H1 (cell line): ENCODE measurements around the gene ATP5MC3. TPM values are rescaled to one million over a fixed set of nuclear protein-coding genes. Genes with fewer than 3 reads are reported as not detected.
A peak's percentile ranks its signal among the peaks of the same experiment; 100 is the strongest.

Source experiments
- CTCF ChIA-PET: fragments of 300-600 bp; sonication (Branson Sonifier 250); formaldehyde crosslinking; loops from one replicate; lab custom pipeline; 2021; ENCODE audit not compliant: partially characterized antibody; lab: Charles Lee
- POLR2A ChIA-PET: fragments of 300-600 bp; sonication (Branson Sonifier 250); formaldehyde crosslinking; loops from one replicate; lab custom pipeline; 2021; ENCODE audit warnings: inconsistent platforms; ENCODE audit not compliant: partially characterized antibody; lab: Charles Lee
- DNase-seq, 2 experiments: peaks; one replicate each; pipeline versions ENCODE4 v3.0.0 to v3.0.0-alpha.2; 2010 to 2022; ENCODE audit warnings: low spot score in 2 of 2, low read depth in 1 of 2, mixed read lengths in 1 of 2
- FAIRE-seq: peaks from 2 replicates; lab custom pipeline; 2011; peaks lifted over from hg19 to GRCh38; lab: Jason Lieb, UNC
- H2AFZ ChIP-seq: 2 replicates; pipeline ENCODE4 v1.8.1; 2012; ENCODE audit warnings: low read length, inconsistent platforms
- H2AK5ac ChIP-seq: 2 replicates; pipeline ENCODE4 v1.6.1; 2013; ENCODE audit warnings: low read depth, low read length
- H2BK120ac ChIP-seq: replicated peaks from 2 replicates; pipeline ENCODE3; 2013; ENCODE audit warnings: low read depth, low read length, inconsistent platforms
- H2BK12ac ChIP-seq: 2 replicates; pipeline ENCODE4 v1.6.1; 2013; ENCODE audit warnings: low read depth, low read length
- H2BK15ac ChIP-seq: 2 replicates; pipeline ENCODE4 v1.6.1; 2013; ENCODE audit warnings: low read length
- H2BK20ac ChIP-seq: 2 replicates; pipeline ENCODE4 v1.6.1; 2013; ENCODE audit warnings: low read length
- H2BK5ac ChIP-seq: 2 replicates; pipeline ENCODE4 v1.6.1; 2013; ENCODE audit warnings: low read depth, low read length
- H3K14ac ChIP-seq: 2 replicates; pipeline ENCODE4 v1.6.1; 2013; ENCODE audit warnings: inconsistent platforms; ENCODE audit not compliant: insufficient read length
- H3K18ac ChIP-seq: 2 replicates; pipeline ENCODE4 v1.6.1; 2013; ENCODE audit warnings: low read length; ENCODE audit errors: extremely low read depth
- H3K23ac ChIP-seq: 2 replicates; pipeline ENCODE4 v1.6.1; 2013; ENCODE audit warnings: inconsistent platforms; ENCODE audit not compliant: insufficient read length
- H3K23me2 ChIP-seq: 2 replicates; pipeline ENCODE4 v1.6.1; 2013; ENCODE audit warnings: low read depth, low read length
- H3K27ac ChIP-seq: 2 replicates; pipeline ENCODE4 v1.6.1; 2011; ENCODE audit warnings: low read depth, low read length, inconsistent platforms
- H3K27me3 ChIP-seq, 4 experiments: replicated peaks in 1 of 4; 1 replicate in 1 of 4; 2 replicates in 3 of 4; pipeline versions ENCODE4 v1.6.1 to v1.8.1; 2011 to 2013; ENCODE audit warnings: low read length in 3 of 4, mild to moderate bottlenecking in 3 of 4, inconsistent platforms in 2 of 4, mixed read lengths in 2 of 4, moderate library complexity in 1 of 4; ENCODE audit not compliant: control insufficient read depth in 3 of 4, insufficient read depth in 3 of 4; ENCODE audit errors: extremely low read depth in 1 of 4
- H3K36me3 ChIP-seq, 4 experiments: 2 replicates each; pipeline versions ENCODE4 v1.6.1 to v1.8.1; 2011 to 2013; ENCODE audit warnings: mild to moderate bottlenecking in 4 of 4, low read length in 3 of 4, moderate library complexity in 2 of 4, control low read depth in 1 of 4, inconsistent platforms in 1 of 4; ENCODE audit not compliant: insufficient read depth in 4 of 4, control insufficient read depth in 2 of 4
- H3K4ac ChIP-seq: replicated peaks from 2 replicates; pipeline ENCODE3; 2013; ENCODE audit warnings: low read length, low read depth, mixed read lengths, inconsistent platforms; ENCODE audit not compliant: insufficient read length
- H3K4me1 ChIP-seq, 4 experiments: replicated peaks in 1 of 4; 1 replicate in 1 of 4; 2 replicates in 3 of 4; pipeline versions ENCODE4 v1.6.1 to v1.8.1; 2011 to 2013; ENCODE audit warnings: low read length in 3 of 4, inconsistent platforms in 2 of 4, mixed read lengths in 1 of 4; ENCODE audit not compliant: insufficient read depth in 4 of 4, control insufficient read depth in 3 of 4
- H3K4me2 ChIP-seq, 2 experiments: 2 replicates each; pipeline versions ENCODE4 v1.6.1 to v1.8.1; 2011 to 2013; ENCODE audit warnings: low read depth in 2 of 2, low read length in 2 of 2, control low read depth in 1 of 2, inconsistent platforms in 1 of 2, mild to moderate bottlenecking in 1 of 2; ENCODE audit not compliant: insufficient read depth in 1 of 2
- H3K4me3 ChIP-seq, 4 experiments: fragments of 200-600, 300-600 bp in 1 of 4; sonication (generic), shearing (Covaris generic), sonication (Bioruptor Twin) in 1 of 4; 2 replicates each; pipeline versions ENCODE4 v1.5.1 to v1.8.1; 2011 to 2016; ENCODE audit warnings: low read length in 4 of 4, low read depth in 3 of 4, control low read depth in 2 of 4, inconsistent platforms in 2 of 4, mild to moderate bottlenecking in 2 of 4, mixed read lengths in 1 of 4, moderate library complexity in 1 of 4; ENCODE audit not compliant: insufficient read depth in 2 of 4; ENCODE audit errors: extremely low read depth in 1 of 4
- H3K56ac ChIP-seq: replicated peaks from 2 replicates; pipeline ENCODE3; 2013; ENCODE audit warnings: low read depth, mild to moderate bottlenecking, mixed read lengths, low read length, inconsistent platforms; ENCODE audit not compliant: insufficient read length
- H3K79me1 ChIP-seq: 2 replicates; pipeline ENCODE4 v1.6.1; 2013; ENCODE audit warnings: low read depth, low read length, control low read depth
- H3K79me2 ChIP-seq, 2 experiments: 2 replicates each; pipeline versions ENCODE4 v1.6.1 to v1.8.1; 2012 to 2013; ENCODE audit warnings: low read length in 2 of 2, mild to moderate bottlenecking in 2 of 2, inconsistent platforms in 1 of 2; ENCODE audit not compliant: insufficient read depth in 2 of 2, control insufficient read depth in 1 of 2
- H3K9ac ChIP-seq, 4 experiments: replicated peaks in 1 of 4; 1 replicate in 1 of 4; 2 replicates in 3 of 4; pipeline versions ENCODE4 v1.6.1 to v1.8.1; 2011 to 2013; ENCODE audit warnings: low read depth in 3 of 4, low read length in 3 of 4, control low read depth in 2 of 4, mild to moderate bottlenecking in 2 of 4, moderate library complexity in 2 of 4, inconsistent platforms in 1 of 4; ENCODE audit errors: extremely low read depth in 1 of 4
- H3K9me3 ChIP-seq, 2 experiments: 2 replicates each; pipeline versions ENCODE4 v1.6.1 to v1.8.1; 2012 to 2013; ENCODE audit warnings: mild to moderate bottlenecking in 2 of 2, moderate library complexity in 2 of 2, control low read depth in 1 of 2, inconsistent platforms in 1 of 2, low read depth in 1 of 2, low read length in 1 of 2, mixed read lengths in 1 of 2; ENCODE audit not compliant: insufficient read depth in 2 of 2
- H4K20me1 ChIP-seq, 2 experiments: replicated peaks in 1 of 2; 2 replicates each; pipeline versions ENCODE3 to v1.8.1; 2011 to 2013; ENCODE audit warnings: inconsistent platforms in 2 of 2, low read length in 2 of 2, mild to moderate bottlenecking in 1 of 2; ENCODE audit not compliant: insufficient read depth in 2 of 2, control insufficient read depth in 1 of 2
- H4K5ac ChIP-seq: 2 replicates; pipeline ENCODE4 v1.6.1; 2013; ENCODE audit warnings: low read length, low read depth, mixed read lengths, inconsistent platforms; ENCODE audit not compliant: insufficient read length
- H4K8ac ChIP-seq: 2 replicates; pipeline ENCODE4 v1.8.0; 2013; ENCODE audit warnings: mild to moderate bottlenecking, moderate library complexity, low read length, inconsistent platforms; ENCODE audit not compliant: insufficient read depth; ENCODE audit errors: extremely low read depth
- H4K91ac ChIP-seq: replicated peaks from 2 replicates; pipeline ENCODE3; 2013; ENCODE audit warnings: low read length, mixed read lengths, inconsistent platforms; ENCODE audit not compliant: insufficient read length
- BRCA1 ChIP-seq: IDR thresholded peaks from 2 replicates; pipeline ENCODE4 v1.6.1; 2012; ENCODE audit warnings: low read depth, low read length, improper control_type of control experiment
- CREB1 ChIP-seq: IDR thresholded peaks from 2 replicates; pipeline ENCODE4 v1.6.1; 2012; ENCODE audit warnings: inconsistent platforms
- EZH2 ChIP-seq: fragments of 200-600 bp; sonication (generic); IDR thresholded peaks from 2 replicates; pipeline ENCODE4 v1.7.1; 2012; ENCODE audit warnings: low read depth, mild to moderate bottlenecking, moderate library complexity, low read length, inconsistent platforms; ENCODE audit not compliant: severe bottlenecking
- JUN ChIP-seq: IDR thresholded peaks from 2 replicates; pipeline ENCODE4 v1.6.1; 2011; ENCODE audit warnings: low read depth, mild to moderate bottlenecking, improper control_type of control experiment, low read length
- KDM4A ChIP-seq: IDR thresholded peaks from one replicate; pipeline ENCODE4 v1.7.1; 2012; ENCODE audit warnings: low read depth, mild to moderate bottlenecking, moderate library complexity, low read length, inconsistent platforms; ENCODE audit not compliant: severe bottlenecking
- NANOG ChIP-seq: IDR thresholded peaks from 2 replicates; pipeline ENCODE4 v1.6.1; 2011; ENCODE audit warnings: low read length, low read depth, mild to moderate bottlenecking, inconsistent platforms; ENCODE audit not compliant: insufficient read depth, poor library complexity, severe bottlenecking
- PHF8 ChIP-seq: fragments of 200-600 bp; sonication (generic); conservative IDR thresholded peaks from 2 replicates; pipeline ENCODE4 v1.7.1; 2012; ENCODE audit warnings: low read depth, mild to moderate bottlenecking, inconsistent platforms, low read length, moderate library complexity
- POLR2A ChIP-seq, 2 experiments: IDR thresholded peaks; 1 replicate in 1 of 2; 2 replicates in 1 of 2; pipeline ENCODE4 v1.6.1; 2011; ENCODE audit warnings: low read depth in 2 of 2, low read length in 2 of 2, mild to moderate bottlenecking in 2 of 2; ENCODE audit errors: control extremely low read depth in 1 of 2
- RFX5 ChIP-seq: IDR thresholded peaks from 2 replicates; pipeline ENCODE4 v1.6.1; 2011; ENCODE audit warnings: low read depth, low read length, improper control_type of control experiment, borderline replicate concordance
- RNF2 ChIP-seq: fragments of 200-900, 300-1000 bp; sonication (generic); IDR thresholded peaks from 2 replicates; pipeline ENCODE4 v1.7.1; 2016; ENCODE audit warnings: borderline replicate concordance, low read depth, mild to moderate bottlenecking, antibody characterized with exemption, low read length; ENCODE audit not compliant: poor library complexity, severe bottlenecking; ENCODE audit errors: missing control alignments
- RXRA ChIP-seq: IDR thresholded peaks from 2 replicates; pipeline ENCODE4 v1.6.1; 2011; ENCODE audit warnings: low read depth, mild to moderate bottlenecking, low read length, moderate library complexity; ENCODE audit not compliant: insufficient read depth
- SAP30 ChIP-seq: fragments of 300-600 bp; sonication (generic); IDR thresholded peaks from 2 replicates; pipeline ENCODE4 v1.7.1; 2012; ENCODE audit warnings: low read length, moderate library complexity, mild to moderate bottlenecking, inconsistent platforms; ENCODE audit not compliant: insufficient read depth, insufficient replicate concordance
- TEAD4 ChIP-seq: IDR thresholded peaks from 2 replicates; pipeline ENCODE4 v1.6.1; 2012; ENCODE audit warnings: low read depth, low read length, inconsistent platforms, mixed read lengths
- WGBS, 2 experiments: shearing (Covaris generic) in 1 of 2; methylation state at CpG; one replicate each; pipeline versions ENCODE4 v1.1.6 to v1.1.7; 2013 to 2015; ENCODE audit warnings: low lambda C conversion rate in 2 of 2, mixed read lengths in 2 of 2, inconsistent platforms in 1 of 2, low coverage in 1 of 2, missing lambda C conversion rate in 1 of 2; ENCODE audit not compliant: insufficient replicate concordance in 2 of 2, insufficient coverage in 1 of 2, insufficient read length in 1 of 2; ENCODE audit errors: extremely low coverage in 1 of 2, missing lambda C conversion rate in 1 of 2; 5-methylcytosine and 5-hydroxymethylcytosine counted together
- polyA plus RNA-seq, 7 experiments: library from polyadenylated mRNA; depleted of rRNA in 3 of 7; stranded (reverse) in 5 of 7; unstranded in 2 of 7; fragments of >200 nt in 5 of 7; fragments of 200-250 nt in 2 of 7; gene quantifications; 1 replicate in 5 of 7; 2 replicates in 1 of 7; 4 replicates in 1 of 7; pipeline versions ENCODE4 v1.2.1 to v1.2.3, GENCODE V29; 2011 to 2013; ENCODE audit warnings: missing spikeins in 2 of 7, mixed read lengths in 2 of 7
- total RNA-seq: library from RNA; stranded (reverse); fragmentation: NEBNext Ultra II Directional; extraction: Animal tissue kit (Norgen Biotek cat#: 25700); gene quantifications from 2 replicates; pipeline ENCODE4 v1.2.1, GENCODE V29; 2021

ATP5MC3 gene
- total and polyA plus RNA-seq, 2 of the 8 experiments (the other 6 are each of a cell fraction or from before 2014, with no cell fraction given): 320 to 856 TPM

DNA sequence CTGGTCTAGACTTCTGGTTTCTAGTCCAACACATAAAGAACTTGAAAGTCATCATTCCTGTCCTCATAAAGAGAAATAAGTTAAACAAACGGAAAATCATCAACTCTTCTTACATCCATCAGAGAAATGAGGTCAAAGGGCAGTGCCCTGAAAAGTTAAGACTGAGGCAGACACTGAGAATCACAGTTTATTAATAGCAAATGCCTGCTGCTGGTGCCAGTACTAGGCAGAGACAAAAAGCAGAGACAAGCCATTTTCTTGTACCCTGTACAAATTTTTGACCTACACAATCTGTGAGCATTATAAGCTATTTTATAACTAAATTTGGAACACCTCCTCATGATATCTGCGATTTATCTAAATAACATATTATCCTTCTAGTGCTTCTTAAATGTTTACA, 50.3 kb downstream of the ATP5MC3 start:
- Histone ChIP-seq H3K23me2 (no peaks in the 10 kb centered on the region), H3K56ac (no peak overlapping the region), H2BK12ac (no peak overlapping the region), H4K5ac (no peak overlapping the region), H4K8ac (no peak overlapping the region), H3K18ac (no peak overlapping the region), H3K36me3 (peaks cover 0 to 38% (median 5%) of the 10 kb centered on the region in 4 experiments; a peak in 5 of 8 replicates), H2AK5ac (no peak overlapping the region), H3K4me2 (no peak overlapping the region), H3K23ac (no peak overlapping the region), H3K4me1 (no peaks in the 10 kb centered on the region; a peak in 1 of 7 replicates), H3K4ac (no peak overlapping the region), H3K4me3 (no peak overlapping the region), H3K79me2 (peaks cover 0 to 11% of the 10 kb centered on the region in 2 experiments; a peak in 1 of 4 replicates), H2BK120ac (no peak overlapping the region), H3K27me3 (no peaks in the 10 kb centered on the region), H3K9ac (peak overlapping the region in 1 of 4 experiments; percentile 30; a peak in 1 of 7 replicates), H3K27ac (no peak overlapping the region), H2AFZ (no peak overlapping the region), H3K9me3 (no peaks in the 10 kb centered on the region), H4K20me1 (peaks cover 0 to 2% of the 10 kb centered on the region in 2 experiments), H3K79me1 (no peaks in the 10 kb centered on the region), H2BK5ac (no peak overlapping the region), H3K14ac (no peak overlapping the region), H2BK15ac (no peak overlapping the region), H4K91ac (no peak overlapping the region), H2BK20ac (no peak overlapping the region)
- DNase-seq: no peak
- FAIRE-seq: no peak
- ChIA-PET CTCF (no interaction called here), POLR2A (no interaction called here)
- no peak for TF ChIP-seq RNF2
- TF ChIP-seq PHF8: no peak
- TF ChIP-seq POLR2A (IDR thresholded peaks at IDR 0.05; ENCODE audit: control extremely low read depth in 1 of 2, low read depth in 2 of 2, low read length in 2 of 2): no peak
- TF ChIP-seq BRCA1: no peak
- no peak for TF ChIP-seq RXRA
- no peak for TF ChIP-seq TEAD4
- TF ChIP-seq SAP30: no peak
- TF ChIP-seq RFX5: no peak
- TF ChIP-seq EZH2: no peak
- TF ChIP-seq KDM4A: no peak
- no peak for TF ChIP-seq NANOG
- no peak for TF ChIP-seq CREB1
- no peak for TF ChIP-seq JUN
- WGBS, 2 experiments: 83% methylated on average over 2 of the region's 2 CpGs; no CpG with 5 or more reads in 1 of the 2 experiments
